Activated naive CD4-positive, alpha-beta T cell treated with anti-CD3 and anti-CD28 coated beads for 36 hours (primary cell): ENCODE measurements around the gene RAB1B. TPM values are rescaled to one million over a fixed set of nuclear protein-coding genes. Genes with fewer than 3 reads are reported as not detected.
A peak's percentile ranks its signal among the peaks of the same experiment; 100 is the strongest.
"Not testable (repeated sequence)": the region's sequence is repeated elsewhere in the genome, so short reads cannot be mapped to it uniquely, and the experiment has no call there.

Experiments used
- CTCF ChIA-PET: fragments of 350-600 bp; sonication (Branson Sonifier 250); formaldehyde crosslinking; loops from one replicate; lab custom pipeline; 2021; ENCODE audit warnings: antibody characterized with exemption; lab: Charles Lee
- DNase-seq: peaks from one replicate; pipeline ENCODE4 v3.0.0-alpha.2; 2020
- H3K27ac Mint-ChIP-seq: one replicate; pipeline ENCODE4 v1.8.0; 2021; ENCODE audit warnings: mild to moderate bottlenecking, mixed read lengths
- H3K27me3 Mint-ChIP-seq: one replicate; pipeline ENCODE4 v1.8.0; 2021; ENCODE audit warnings: low read depth, mixed read lengths
- H3K36me3 Mint-ChIP-seq: one replicate; pipeline ENCODE4 v1.8.0; 2021; ENCODE audit warnings: low read depth, mixed read lengths
- H3K4me1 Mint-ChIP-seq: one replicate; pipeline ENCODE4 v1.8.0; 2021; ENCODE audit warnings: low read depth, mixed read lengths
- H3K4me3 Mint-ChIP-seq: one replicate; pipeline ENCODE4 v1.8.0; 2021; ENCODE audit warnings: mild to moderate bottlenecking, moderate library complexity, mixed read lengths
- H3K9me3 Mint-ChIP-seq: one replicate; pipeline ENCODE4 v1.8.0; 2021; ENCODE audit warnings: mixed read lengths
- intact Hi-C: fragments of 100-400 bp; cut with micrococcal nuclease; formaldehyde crosslinking; loops from one replicate; pipeline ENCODE4 v1.15.1; 2023
- total RNA-seq, 2 experiments: library from RNA; stranded (reverse); gene quantifications; one replicate each; pipeline ENCODE4 v1.2.3, GENCODE V29; 2021

RAB1B gene
- total RNA-seq, 2 experiments from 2014 or later, result 112 to 115 TPM

DNA sequence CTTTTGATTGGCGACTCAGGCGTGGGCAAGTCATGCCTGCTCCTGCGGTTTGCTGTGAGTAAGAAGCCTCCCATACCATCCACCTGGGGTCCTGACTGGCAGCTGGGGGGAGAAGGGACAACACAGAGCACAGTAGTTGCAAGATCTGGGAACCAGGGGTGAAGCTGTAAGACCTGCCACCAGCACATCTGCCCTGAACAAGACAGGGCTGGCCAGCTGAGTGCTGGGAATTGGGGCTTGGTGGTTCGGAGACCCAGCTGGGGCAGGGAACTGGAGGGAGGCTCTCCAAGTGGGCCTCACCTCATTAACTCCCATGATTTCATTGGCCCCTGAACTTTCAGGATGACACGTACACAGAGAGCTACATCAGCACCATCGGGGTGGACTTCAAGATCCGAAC is 3.4 kb downstream of the RAB1B start:
- intact Hi-C loops, result no loop called here
- no peaks in the 10 kb centered on the region for H3K27me3 Mint-ChIP-seq
- H3K4me3 Mint-ChIP-seq, result no peak overlapping the region
- no peak for DNase-seq
- CTCF ChIA-PET, result interaction anchor here (0.6 to 2.8 kb wide), 2 partner anchors 10 to 195 kb away, joined by 6 to 19 read pairs; partner anchors contain the start of gene PELI3
- peaks cover 25% of the 10 kb centered on the region for H3K4me1 Mint-ChIP-seq
- no peaks in the 10 kb centered on the region for H3K9me3 Mint-ChIP-seq
- H3K36me3 Mint-ChIP-seq, result peaks cover 22% of the 10 kb centered on the region
- H3K27ac Mint-ChIP-seq, result no peak overlapping the region

GRCh38 chr11:66272596-66272995 is 4.2 kb downstream of the RAB1B start:
- intact Hi-C loops, result no loop called here
- no peak for DNase-seq
- Mint-ChIP-seq H3K36me3 (peaks cover 24% of the 10 kb centered on the region), H3K27ac (no peak overlapping the region), H3K4me1 (peaks cover 19% of the 10 kb centered on the region), H3K4me3 (no peak overlapping the region), H3K9me3 (no peaks in the 10 kb centered on the region), H3K27me3 (no peaks in the 10 kb centered on the region)
- CTCF ChIA-PET, result interaction anchor here (2.8 kb wide), 1 partner anchor 10 kb away, joined by 19 read pairs; no protein-coding TSS in a partner anchor

GRCh38 chr11:66274219-66274618 is 5.8 kb downstream of the RAB1B start:
- Mint-ChIP-seq H3K4me1 (peaks cover 20% of the 10 kb centered on the region), H3K4me3 (no peak overlapping the region), H3K27me3 (no peaks in the 10 kb centered on the region), H3K27ac (no peak overlapping the region), H3K9me3 (no peaks in the 10 kb centered on the region), H3K36me3 (peaks cover 20% of the 10 kb centered on the region)
- CTCF ChIA-PET, result interaction anchor here (2.8 kb wide), 1 partner anchor 8 kb away, joined by 19 read pairs; no protein-coding TSS in a partner anchor
- DNase-seq, result no peak
- intact Hi-C loops, result no loop called here

- CTCF ChIA-PET, result no interaction called here
- Mint-ChIP-seq H3K27ac (no peak overlapping the region), H3K9me3 (no peaks in the 10 kb centered on the region), H3K36me3 (peaks cover 16% of the 10 kb centered on the region), H3K27me3 (no peaks in the 10 kb centered on the region), H3K4me3 (no peak overlapping the region), H3K4me1 (peaks cover 10% of the 10 kb centered on the region)
- no peak for DNase-seq
- intact Hi-C loops, result no loop called here
Observed at GRCh38 chr11:66275396-66275795, 7.0 kb downstream of the RAB1B start.

- Mint-ChIP-seq H3K4me3 (no peak overlapping the region), H3K27me3 (no peaks in the 10 kb centered on the region), H3K27ac (no peak overlapping the region), H3K36me3 (peaks cover 14% of the 10 kb centered on the region), H3K9me3 (no peaks in the 10 kb centered on the region), H3K4me1 (peaks cover 5% of the 10 kb centered on the region)
- DNase-seq, result no peak
- intact Hi-C loops, result no loop called here
- CTCF ChIA-PET, result no interaction called here
Observed at GRCh38 chr11:66275984-66276612, 7.7 kb downstream of the RAB1B start.

GRCh38 chr11:66276619-66277018 is 8.2 kb downstream of the RAB1B start:
- DNase-seq, H3K27me3 Mint-ChIP-seq, H3K4me1 Mint-ChIP-seq, H3K9me3 Mint-ChIP-seq, H3K4me3 Mint-ChIP-seq, intact Hi-C loops, CTCF ChIA-PET, H3K27ac Mint-ChIP-seq: not testable (repeated sequence)
- peaks cover 14% of the 10 kb centered on the region for H3K36me3 Mint-ChIP-seq

DNA sequence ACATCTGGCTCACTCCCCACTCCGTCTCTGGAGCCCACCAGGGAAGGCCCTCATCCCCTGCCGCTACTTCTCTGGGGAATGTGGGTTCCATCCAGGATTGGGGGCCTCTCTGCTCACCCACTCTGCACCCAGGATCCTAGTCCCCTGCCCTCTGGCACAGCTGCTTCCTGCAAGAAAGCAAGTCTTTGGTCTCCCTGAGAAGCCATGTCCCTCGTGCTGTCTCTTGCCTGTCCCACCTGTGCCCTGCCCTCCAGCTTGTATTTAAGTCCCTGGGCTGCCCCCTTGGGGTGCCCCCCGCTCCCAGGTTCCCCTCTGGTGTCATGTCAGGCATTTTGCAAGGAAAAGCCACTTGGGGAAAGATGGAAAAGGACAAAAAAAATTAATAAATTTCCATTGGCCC is 8.6 kb downstream of the RAB1B start:
- CTCF ChIA-PET, intact Hi-C loops, DNase-seq, H3K27me3 Mint-ChIP-seq, H3K27ac Mint-ChIP-seq, H3K9me3 Mint-ChIP-seq: not testable (repeated sequence)
- peaks cover 10% of the 10 kb centered on the region for H3K4me1 Mint-ChIP-seq
- H3K36me3 Mint-ChIP-seq, result peaks cover 10% of the 10 kb centered on the region
- peak overlapping the region; percentile 6 for H3K4me3 Mint-ChIP-seq

DNA sequence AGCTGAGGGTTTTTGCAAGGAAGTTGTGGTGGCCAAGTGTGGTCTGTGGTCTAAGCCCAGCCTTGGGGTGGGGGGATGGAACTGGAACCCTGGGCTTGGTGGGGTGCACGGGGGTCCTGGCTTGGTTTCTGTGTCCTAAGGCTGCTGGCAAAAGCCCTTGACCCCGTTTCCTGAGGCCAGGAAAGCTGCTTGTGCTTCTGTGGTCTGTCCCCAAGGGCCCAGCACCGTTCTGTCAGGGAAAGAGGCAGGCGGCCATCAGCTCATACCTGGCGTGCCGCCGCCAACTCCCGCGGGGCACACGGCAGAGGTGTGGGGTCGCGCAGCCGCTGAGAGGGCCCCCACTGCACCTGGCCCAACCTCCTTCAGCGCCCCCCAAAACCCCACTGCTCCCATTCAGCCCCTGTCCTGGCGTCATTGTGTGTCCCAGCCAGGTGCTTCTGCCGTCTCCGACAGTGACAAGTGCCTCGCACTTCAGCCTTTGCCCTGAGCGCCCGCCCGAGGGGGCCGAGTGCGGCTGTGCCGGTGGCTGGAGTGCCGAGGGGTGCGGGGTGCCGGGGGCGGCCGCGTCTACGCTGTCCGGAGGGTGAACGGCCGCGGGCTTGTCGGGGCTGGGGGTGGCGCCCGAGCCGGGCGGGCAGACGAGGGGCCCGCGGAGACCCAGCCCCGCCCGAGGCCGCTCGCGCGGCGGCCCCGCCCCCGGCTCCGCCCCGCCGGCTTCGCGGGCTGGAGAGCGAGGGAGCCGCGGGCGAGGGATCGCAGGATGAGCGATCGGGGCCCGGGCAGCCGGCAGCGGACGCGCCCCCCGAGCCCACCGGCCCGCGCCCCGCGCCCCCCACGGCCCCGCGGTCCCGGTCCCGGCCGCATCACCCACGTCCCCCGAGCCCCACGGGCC is 9.3 kb downstream of the RAB1B start, which contains the start of gene CNIH2:
Gene CNIH2 (plus strand): TSS at position 705 of the 892 bp plus-strand sequence. CDS start 282 bp downstream, outside the sequence.
- Mint-ChIP-seq H3K9me3 (no peaks in the 10 kb centered on the region), H3K4me1 (peaks cover 17% of the 10 kb centered on the region), H3K27me3 (no peaks in the 10 kb centered on the region), H3K36me3 (peaks cover 8% of the 10 kb centered on the region), H3K4me3 (peak within 1 kb of the TSS; percentile 62), H3K27ac (no peak within 1 kb of the TSS)
- no peak for DNase-seq
- CTCF ChIA-PET, result no interaction called here
- intact Hi-C loops, result loop anchor here (1.0 kb wide), 1 partner anchor 9 kb away; the partner anchor contains the start of gene RAB1B

DNA sequence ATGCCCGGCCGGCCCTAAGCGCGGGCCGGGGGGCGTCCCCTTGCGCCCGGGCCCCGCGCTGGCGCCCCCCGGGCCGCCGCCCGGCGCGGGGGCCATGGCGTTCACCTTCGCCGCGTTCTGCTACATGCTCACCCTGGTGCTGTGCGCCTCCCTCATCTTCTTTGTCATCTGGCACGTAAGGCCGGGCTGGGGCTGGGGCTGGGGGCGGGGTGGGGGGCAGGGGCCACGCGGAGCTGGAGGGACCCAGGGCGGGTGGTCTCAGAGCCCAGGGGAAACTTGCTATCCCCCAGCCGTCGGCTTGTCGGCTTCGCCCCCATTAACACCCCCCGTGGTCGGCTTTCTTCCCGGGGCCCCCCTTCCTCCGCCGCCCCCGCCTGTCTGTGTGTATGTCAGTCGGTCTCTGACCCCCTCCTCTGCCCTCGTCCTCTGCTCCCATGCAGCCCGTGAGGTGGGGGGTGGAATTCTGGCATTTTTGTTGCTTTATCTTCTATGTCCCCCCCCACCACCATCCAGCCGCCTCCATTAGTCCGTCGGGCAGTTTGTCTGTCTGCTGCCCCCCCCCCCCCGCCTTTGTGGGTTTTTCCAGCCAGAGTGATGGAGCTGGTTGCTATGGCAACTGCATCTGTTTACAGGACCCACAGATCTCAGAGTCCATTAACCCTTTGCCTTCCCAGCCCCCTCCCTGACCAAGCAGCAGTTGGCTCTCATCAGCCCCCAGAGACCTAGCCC is 10.1 kb downstream of the RAB1B start:
- peak overlapping the region; percentile 62 for H3K4me3 Mint-ChIP-seq
- H3K27me3 Mint-ChIP-seq, result no peaks in the 10 kb centered on the region
- peaks cover 22% of the 10 kb centered on the region for H3K4me1 Mint-ChIP-seq
- no peaks in the 10 kb centered on the region for H3K9me3 Mint-ChIP-seq
- H3K36me3 Mint-ChIP-seq, result peaks cover 5% of the 10 kb centered on the region
- intact Hi-C loops, result loop anchor here (1.0 kb wide), 1 partner anchor 10 kb away; the partner anchor contains the start of gene RAB1B
- no peak overlapping the region for H3K27ac Mint-ChIP-seq
- CTCF ChIA-PET, result interaction anchor here (0.6 to 2.7 kb wide), 5 partner anchors 10 to 396 kb away, joined by 3 to 7 read pairs (median 4); partner anchors contain the start of gene YIF1A
- no peak for DNase-seq

- peaks cover 2% of the 10 kb centered on the region for H3K36me3 Mint-ChIP-seq
- H3K4me1 Mint-ChIP-seq, result peaks cover 22% of the 10 kb centered on the region
- DNase-seq, result no peak
- no peak overlapping the region for H3K27ac Mint-ChIP-seq
- intact Hi-C loops, result no loop called here
- no peaks in the 10 kb centered on the region for H3K27me3 Mint-ChIP-seq
- CTCF ChIA-PET, result interaction anchor here (0.6 to 2.7 kb wide), 5 partner anchors 10 to 395 kb away, joined by 3 to 7 read pairs (median 4); partner anchors contain the start of gene YIF1A
- H3K4me3 Mint-ChIP-seq, result no peak overlapping the region
- no peaks in the 10 kb centered on the region for H3K9me3 Mint-ChIP-seq
Observed at GRCh38 chr11:66279092-66279734, 10.8 kb downstream of the RAB1B start.

DNA sequence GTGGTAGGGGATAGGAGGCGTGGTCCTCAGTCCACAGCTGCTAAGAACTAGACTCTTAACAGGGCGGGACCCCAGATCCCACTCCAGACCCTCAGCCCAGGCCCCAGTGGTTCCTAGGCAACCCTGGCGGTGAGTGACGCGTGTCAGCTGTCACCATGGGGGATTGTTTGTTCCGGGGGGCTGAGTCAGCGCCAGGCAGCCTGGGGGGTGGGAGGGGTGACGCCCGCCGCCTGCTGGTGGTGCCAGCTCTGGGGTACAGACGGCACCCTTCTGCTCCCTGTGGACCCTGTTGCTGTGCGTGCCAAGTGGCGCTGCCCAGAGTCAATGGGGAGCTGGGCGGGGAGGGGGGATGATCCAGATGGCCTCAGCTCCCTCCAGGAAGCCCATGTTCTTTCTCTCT is 12.0 kb downstream of the RAB1B start:
- no peaks in the 10 kb centered on the region for H3K9me3 Mint-ChIP-seq
- DNase-seq, result no peak
- H3K36me3 Mint-ChIP-seq, result peaks cover 2% of the 10 kb centered on the region
- CTCF ChIA-PET, result interaction anchor here (0.7 to 2.7 kb wide), 6 partner anchors 9 to 58 kb away, joined by 3 to 7 read pairs (median 4); partner anchors contain the start of gene YIF1A
- H3K27me3 Mint-ChIP-seq, result no peaks in the 10 kb centered on the region
- no peak overlapping the region for H3K27ac Mint-ChIP-seq
- H3K4me1 Mint-ChIP-seq, result peaks cover 22% of the 10 kb centered on the region
- H3K4me3 Mint-ChIP-seq, result no peak overlapping the region
- intact Hi-C loops, result no loop called here
